ENCODE data around the gene ZNHIT2. TPM values are rescaled to one million over a fixed set of nuclear protein-coding genes. Genes with fewer than 3 reads are reported as not detected.
A peak's percentile ranks its signal among the peaks of the same experiment; 100 is the strongest.
"Not testable (repeated sequence)": the region's sequence is repeated elsewhere in the genome, so short reads cannot be mapped to it uniquely, and the experiment has no call there.

The ZNHIT2 gene
- total RNA-seq, 1 donor from 2014 or later = 11.1 TPM

GRCh38 chr11:65119670-65119995 is 2.1 kb upstream of the ZNHIT2 start:
- FAIRE-seq (no peak), DNase-seq (ENCODE audit: low read depth) (no peak)
- no peak for TF ChIP-seq CTCF (IDR thresholded peaks at IDR 0.05; ENCODE audit: insufficient read depth, low read length, severe bottlenecking)
- no peaks in the 10 kb centered on the region for H3K27me3 ChIP-seq (ENCODE audit: control insufficient read depth, insufficient read depth, low read length)
- no peak overlapping the region for H3K4me3 ChIP-seq (ENCODE audit: low read depth, low read length)
- H3K36me3 ChIP-seq (ENCODE audit: control insufficient read depth, insufficient read depth, low read length) = peaks cover 29% of the 10 kb centered on the region

GRCh38 chr11:65118891-65119669 is 1.6 kb upstream of the ZNHIT2 start:
- peaks cover 26% of the 10 kb centered on the region for H3K36me3 ChIP-seq (ENCODE audit: control insufficient read depth, insufficient read depth, low read length)

GRCh38 chr11:65118097-65118837 is 766 bp upstream of the ZNHIT2 start:
- FAIRE-seq = no peak
- no peak for TF ChIP-seq CTCF (IDR thresholded peaks at IDR 0.05; ENCODE audit: insufficient read depth, low read length, severe bottlenecking)
- DNase-seq (ENCODE audit: low read depth) = no peak
- Histone ChIP-seq H3K27me3 (ENCODE audit: control insufficient read depth, insufficient read depth, low read length) (no peaks in the 10 kb centered on the region), H3K4me3 (ENCODE audit: low read depth, low read length) (no peak overlapping the region), H3K36me3 (ENCODE audit: control insufficient read depth, insufficient read depth, low read length) (peaks cover 26% of the 10 kb centered on the region)

More at GRCh38 chr11:65118891-65119669, 1.6 kb upstream of the ZNHIT2 start:
- H3K27me3 ChIP-seq (ENCODE audit: control insufficient read depth, insufficient read depth, low read length); H3K4me3 ChIP-seq (ENCODE audit: low read depth, low read length); DNase-seq (ENCODE audit: low read depth); FAIRE-seq: not testable (repeated sequence)

- DNase-seq (ENCODE audit: low read depth) (peak; percentile 75), FAIRE-seq (no peak)
- peak overlapping the region; percentile 84 for H3K4me3 ChIP-seq (ENCODE audit: low read depth, low read length)
- H3K27me3 ChIP-seq (ENCODE audit: control insufficient read depth, insufficient read depth, low read length) = no peaks in the 10 kb centered on the region
- TF ChIP-seq CTCF (IDR thresholded peaks at IDR 0.05; ENCODE audit: insufficient read depth, low read length, severe bottlenecking) = no peak
- peaks cover 26% of the 10 kb centered on the region for H3K36me3 ChIP-seq (ENCODE audit: control insufficient read depth, insufficient read depth, low read length)
Measured at GRCh38 chr11:65116370-65117205, 913 bp downstream of the ZNHIT2 start.

GRCh38 chr11:65115361-65116082 is 2.0 kb downstream of the ZNHIT2 start:
- Histone ChIP-seq H3K4me3 (ENCODE audit: low read depth, low read length) (no peak overlapping the region), H3K27me3 (ENCODE audit: control insufficient read depth, insufficient read depth, low read length) (no peaks in the 10 kb centered on the region), H3K36me3 (ENCODE audit: control insufficient read depth, insufficient read depth, low read length) (peaks cover 22% of the 10 kb centered on the region)
- FAIRE-seq (no peak), DNase-seq (ENCODE audit: low read depth) (no peak)
- no peak for TF ChIP-seq CTCF (IDR thresholded peaks at IDR 0.05; ENCODE audit: insufficient read depth, low read length, severe bottlenecking)
